ENCODE measurements around the gene TMEM181. TPM values are rescaled to one million over a fixed set of nuclear protein-coding genes. Genes with fewer than 3 reads are reported as not detected.
"Not testable (repeated sequence)": the region's sequence is repeated elsewhere in the genome, so short reads cannot be mapped to it uniquely, and the experiment has no call there.

The TMEM181 gene
- total RNA-seq, 2 experiments from 2014 or later, result 16.9 to 17.6 TPM

- POLR2A ChIA-PET, result interaction anchor here (0.6 kb wide), 1 partner anchor 146 kb away, joined by 3 read pairs; no protein-coding TSS in a partner anchor
- Mint-ChIP-seq H3K9me3 (peaks cover 2% of the 10 kb centered on the region), H3K36me3 (ENCODE audit: low read depth) (peaks cover 64% of the 10 kb centered on the region), H3K27me3 (no peaks in the 10 kb centered on the region), H3K27ac (no peak overlapping the region), H3K4me3 (no peak overlapping the region), H3K4me1 (peaks cover 3% of the 10 kb centered on the region)
- CTCF ChIA-PET, result interaction anchor here (0.6 to 1.8 kb wide), 3 partner anchors 11 to 752 kb away, joined by 3 to 4 read pairs (median 4); no protein-coding TSS in a partner anchor
- no peak for DNase-seq
These were observed 50.6 kb downstream of the TMEM181 start for GRCh38 chr6:158610319-158610968.

GRCh38 chr6:158611039-158611438 lies 51.1 kb downstream of the TMEM181 start:
- Mint-ChIP-seq H3K9me3 (peaks cover 2% of the 10 kb centered on the region), H3K4me1 (no peaks in the 10 kb centered on the region), H3K27ac (no peak overlapping the region), H3K36me3 (ENCODE audit: low read depth) (peaks cover 65% of the 10 kb centered on the region), H3K4me3 (no peak overlapping the region), H3K27me3 (no peaks in the 10 kb centered on the region)
- POLR2A ChIA-PET, result interaction anchor here (0.6 kb wide), 1 partner anchor 145 kb away, joined by 3 read pairs; no protein-coding TSS in a partner anchor
- CTCF ChIA-PET, result interaction anchor here (1.8 kb wide), 2 partner anchors 10 to 390 kb away, joined by 4 read pairs; no protein-coding TSS in a partner anchor
- no peak for DNase-seq

GRCh38 chr6:158611541-158612370 lies 51.9 kb downstream of the TMEM181 start:
- Mint-ChIP-seq H3K4me1 (no peaks in the 10 kb centered on the region), H3K36me3 (ENCODE audit: low read depth) (peaks cover 72% of the 10 kb centered on the region), H3K27me3 (no peaks in the 10 kb centered on the region), H3K9me3 (peaks cover 2% of the 10 kb centered on the region), H3K27ac (no peak overlapping the region), H3K4me3 (no peak overlapping the region)
- POLR2A ChIA-PET, result no interaction called here
- DNase-seq, result no peak
- CTCF ChIA-PET, result interaction anchor here (0.5 to 1.8 kb wide), 3 partner anchors 9 to 390 kb away, joined by 3 to 4 read pairs (median 4); no protein-coding TSS in a partner anchor

GRCh38 chr6:158614606-158615005 lies 54.7 kb downstream of the TMEM181 start:
- H3K36me3 Mint-ChIP-seq (ENCODE audit: low read depth), result peaks cover 81% of the 10 kb centered on the region
- CTCF ChIA-PET, H3K4me3 Mint-ChIP-seq, H3K27ac Mint-ChIP-seq, DNase-seq, H3K4me1 Mint-ChIP-seq, H3K27me3 Mint-ChIP-seq, H3K9me3 Mint-ChIP-seq, POLR2A ChIA-PET: not testable (repeated sequence)

- H3K36me3 Mint-ChIP-seq (ENCODE audit: low read depth), result peaks cover 75% of the 10 kb centered on the region
- POLR2A ChIA-PET, DNase-seq, H3K9me3 Mint-ChIP-seq, H3K4me1 Mint-ChIP-seq, H3K27ac Mint-ChIP-seq, H3K4me3 Mint-ChIP-seq, H3K27me3 Mint-ChIP-seq: not testable (repeated sequence)
- CTCF ChIA-PET, result interaction anchor here (1.3 kb wide), 1 partner anchor 19 kb away, joined by 3 read pairs; no protein-coding TSS in a partner anchor
These were observed 58.4 kb downstream of the TMEM181 start for GRCh38 chr6:158618289-158618688.

GRCh38 chr6:158619922-158620801 lies 60.3 kb downstream of the TMEM181 start:
- POLR2A ChIA-PET, result no interaction called here
- Mint-ChIP-seq H3K27me3 (no peaks in the 10 kb centered on the region), H3K4me3 (no peak overlapping the region), H3K27ac (peak overlapping the region; percentile 60), H3K36me3 (ENCODE audit: low read depth) (peaks cover 66% of the 10 kb centered on the region), H3K9me3 (no peaks in the 10 kb centered on the region), H3K4me1 (peaks cover 1% of the 10 kb centered on the region)
- DNase-seq, result no peak
- CTCF ChIA-PET, result interaction anchor here (0.9 to 1.4 kb wide), 2 partner anchors 10 to 21 kb away, joined by 3 to 4 read pairs; no protein-coding TSS in a partner anchor

GRCh38 chr6:158620963-158621693 lies 61.2 kb downstream of the TMEM181 start:
- ChIA-PET CTCF (interaction anchor here (0.8 to 1.4 kb wide), 4 partner anchors 10 to 70 kb away, joined by 3 to 4 read pairs (median 4); no protein-coding TSS in a partner anchor), POLR2A (no interaction called here)
- H3K27me3 Mint-ChIP-seq, result no peaks in the 10 kb centered on the region
- H3K9me3 Mint-ChIP-seq, result no peaks in the 10 kb centered on the region
- no peak overlapping the region for H3K27ac Mint-ChIP-seq
- no peak for DNase-seq
- peaks cover 63% of the 10 kb centered on the region for H3K36me3 Mint-ChIP-seq (ENCODE audit: low read depth)
- H3K4me3 Mint-ChIP-seq, result no peak overlapping the region
- peaks cover 1% of the 10 kb centered on the region for H3K4me1 Mint-ChIP-seq

GRCh38 chr6:158621694-158622544 lies 62.0 kb downstream of the TMEM181 start:
- peaks cover 1% of the 10 kb centered on the region for H3K4me1 Mint-ChIP-seq
- H3K27ac Mint-ChIP-seq, result peak overlapping the region; percentile 73
- H3K36me3 Mint-ChIP-seq (ENCODE audit: low read depth), result peaks cover 63% of the 10 kb centered on the region
- POLR2A ChIA-PET, result no interaction called here
- CTCF ChIA-PET, result interaction anchor here (0.8 to 1.4 kb wide), 3 partner anchors 9 to 69 kb away, joined by 3 to 4 read pairs (median 4); no protein-coding TSS in a partner anchor
- H3K4me3 Mint-ChIP-seq, result no peak overlapping the region
- no peaks in the 10 kb centered on the region for H3K27me3 Mint-ChIP-seq
- no peaks in the 10 kb centered on the region for H3K9me3 Mint-ChIP-seq
- DNase-seq, result no peak

- Mint-ChIP-seq H3K27me3 (no peaks in the 10 kb centered on the region), H3K4me1 (peaks cover 3% of the 10 kb centered on the region), H3K27ac (no peak overlapping the region), H3K36me3 (ENCODE audit: low read depth) (peaks cover 63% of the 10 kb centered on the region), H3K9me3 (no peaks in the 10 kb centered on the region), H3K4me3 (no peak overlapping the region)
- POLR2A ChIA-PET, result no interaction called here
- CTCF ChIA-PET, result no interaction called here
- no peak for DNase-seq
These were observed 62.8 kb downstream of the TMEM181 start for GRCh38 chr6:158622545-158623190.

- Mint-ChIP-seq H3K27ac (no peak overlapping the region), H3K36me3 (ENCODE audit: low read depth) (peaks cover 61% of the 10 kb centered on the region)
- POLR2A ChIA-PET, result no interaction called here
These were observed 65.1 kb downstream of the TMEM181 start for GRCh38 chr6:158624684-158625682.

More at GRCh38 chr6:158624684-158625682, 65.1 kb downstream of the TMEM181 start:
- Mint-ChIP-seq H3K4me3 (no peak overlapping the region), H3K27me3 (no peaks in the 10 kb centered on the region), H3K9me3 (no peaks in the 10 kb centered on the region), H3K4me1 (peaks cover 18% of the 10 kb centered on the region)
- no peak for DNase-seq
- CTCF ChIA-PET, result no interaction called here
